ENCODE measurements around the gene HTR1B.
A peak's percentile ranks its signal among the peaks of the same experiment; 100 is the strongest.

HTR1B gene

DNA sequence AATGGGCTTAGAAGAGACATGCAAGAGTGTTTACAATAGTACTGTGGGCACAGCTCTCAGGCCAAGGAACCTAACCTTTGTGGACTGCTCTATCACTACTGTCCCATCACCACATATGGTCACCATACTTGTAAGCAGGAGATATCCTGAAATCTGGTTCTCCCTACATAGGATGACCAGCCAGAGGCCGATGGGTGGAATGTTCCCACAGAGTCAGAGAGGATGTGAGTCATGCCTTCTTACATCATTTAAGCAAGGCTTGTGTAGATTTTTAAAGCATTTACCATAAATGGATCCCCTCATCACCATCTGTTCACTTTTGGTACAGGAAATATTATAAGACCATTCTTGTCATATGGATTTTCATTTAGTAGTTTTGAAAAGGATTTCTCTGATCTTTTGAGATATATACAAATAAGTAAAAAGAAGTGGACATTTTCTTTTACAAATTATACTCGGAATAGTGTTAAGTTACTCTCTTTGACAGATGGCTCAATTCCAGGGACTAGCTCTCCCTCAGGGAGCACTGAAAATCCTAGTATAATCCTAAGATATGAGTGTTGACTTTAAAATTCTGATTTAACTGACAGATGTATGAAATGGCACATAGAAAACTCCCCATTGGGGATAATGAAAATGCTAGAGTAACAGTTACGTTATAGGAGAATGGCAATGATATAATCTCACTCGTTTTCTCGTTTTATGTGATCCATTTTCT, 6.6 kb downstream of the HTR1B start:
- DNase-seq (ENCODE audit: low spot score), result peak; percentile 18

DNA sequence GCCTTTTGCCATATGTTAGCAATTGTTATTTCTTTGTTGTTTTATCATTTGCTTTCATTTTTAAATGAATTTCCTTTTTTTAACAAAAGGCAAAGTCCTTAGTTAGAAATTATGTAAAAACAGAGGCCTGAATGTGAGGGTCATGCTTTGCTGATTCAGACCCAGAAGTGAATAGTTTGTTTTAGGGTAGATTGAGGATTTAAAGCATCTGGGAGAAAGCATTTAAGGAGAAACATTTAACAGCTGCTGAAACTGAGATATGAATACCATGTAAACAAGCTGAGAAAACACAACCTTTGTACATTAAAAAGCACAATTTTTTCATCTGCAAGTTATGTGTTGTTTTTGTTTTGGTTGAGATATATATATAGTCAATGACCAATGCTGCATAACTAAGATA, 8.0 kb downstream of the HTR1B start:
- no peak for DNase-seq (ENCODE audit: low spot score)

DNA sequence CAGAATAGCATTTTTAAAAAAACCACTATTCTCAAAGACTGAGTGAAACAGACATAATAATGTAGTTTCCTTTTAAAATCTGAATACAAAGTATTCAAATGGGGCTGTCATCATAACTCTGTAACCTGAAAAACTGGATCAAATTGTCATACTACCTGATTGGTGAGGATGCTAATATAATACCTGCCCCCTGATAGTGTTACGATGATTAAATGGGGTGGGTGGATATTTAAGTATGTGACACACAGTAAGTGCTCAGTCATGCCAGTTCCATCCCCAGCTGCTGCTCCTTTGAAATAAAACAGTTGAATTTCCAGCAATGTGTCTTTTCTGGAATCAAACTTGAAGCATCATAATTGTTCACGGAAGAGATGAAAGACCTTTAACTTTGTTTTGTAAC, 8.9 kb downstream of the HTR1B start:
- DNase-seq (ENCODE audit: low spot score), result no peak

- DNase-seq (ENCODE audit: low spot score), result no peak
These were observed 11.8 kb downstream of the HTR1B start for GRCh38 chr6:77451466-77451865.

GRCh38 chr6:77450924-77451323, 12.4 kb downstream of the HTR1B start:
- DNase-seq (ENCODE audit: low spot score), result no peak

DNA sequence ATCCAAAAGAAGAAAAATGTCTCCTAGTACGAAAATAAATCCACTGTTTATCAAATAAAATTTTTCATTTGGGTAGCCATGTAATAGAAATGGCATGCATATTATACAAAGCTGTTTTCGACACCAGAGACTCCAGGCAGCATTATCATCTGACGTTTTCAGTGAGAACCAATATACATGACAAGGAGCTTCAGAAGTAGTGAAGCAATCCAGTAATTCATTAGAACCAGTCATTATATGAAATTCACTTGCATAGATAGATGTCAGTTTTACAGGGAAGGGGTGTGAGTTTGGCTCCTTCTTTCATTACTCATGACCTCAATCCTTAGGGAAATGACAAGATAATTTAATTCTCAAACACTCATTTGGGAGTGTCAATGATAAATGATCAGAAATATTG, 14.7 kb downstream of the HTR1B start:
- no peak for DNase-seq (ENCODE audit: low spot score)

DNA sequence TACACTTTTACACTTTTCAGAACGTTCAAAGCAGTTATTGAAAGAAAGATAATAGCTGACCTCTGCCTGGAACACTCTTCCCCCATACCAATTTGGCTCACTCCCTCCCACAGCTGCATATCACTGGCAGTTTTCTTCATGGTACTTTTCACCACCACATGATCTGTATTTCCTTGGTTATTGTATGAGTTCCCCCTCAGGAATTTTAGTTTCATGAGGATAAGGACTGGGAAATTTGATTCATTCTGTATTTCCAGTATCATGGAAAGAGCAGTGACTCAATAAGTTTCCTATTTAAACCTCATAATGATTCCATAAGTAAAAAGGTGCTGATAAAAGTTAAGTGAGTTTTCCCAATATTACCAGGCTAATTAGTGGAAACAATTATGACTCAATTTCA, 16.0 kb downstream of the HTR1B start:
- DNase-seq (ENCODE audit: low spot score), result no peak

GRCh38 chr6:77446249-77446648, 17.0 kb downstream of the HTR1B start:
- DNase-seq (ENCODE audit: low spot score), result no peak

- no peak for DNase-seq (ENCODE audit: low spot score)
These were observed 18.1 kb downstream of the HTR1B start for GRCh38 chr6:77445214-77445613.

- DNase-seq (ENCODE audit: low spot score), result no peak
These were observed 22.9 kb downstream of the HTR1B start for GRCh38 chr6:77440206-77440976.

GRCh38 chr6:77433888-77434287, 29.4 kb downstream of the HTR1B start:
- no peak for DNase-seq (ENCODE audit: low spot score)

DNA sequence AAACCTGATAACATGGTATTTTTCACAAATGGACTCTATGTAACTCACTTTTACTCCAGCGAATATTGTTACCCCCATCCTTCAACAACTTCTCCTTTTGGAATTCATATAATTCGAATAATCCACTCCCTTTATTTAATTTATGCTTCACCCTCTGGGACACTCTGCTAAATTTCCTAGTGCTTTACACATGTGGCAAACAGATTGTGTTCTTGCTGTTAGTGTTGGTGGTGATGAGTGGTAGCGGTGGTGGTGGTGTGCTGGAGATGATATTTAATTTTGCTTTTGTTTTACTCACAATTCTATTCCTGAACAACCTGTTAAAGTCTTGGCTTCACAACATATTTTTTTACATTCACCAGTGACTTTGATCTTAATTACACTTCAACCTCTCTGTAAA, 32.8 kb downstream of the HTR1B start:
- no peak for DNase-seq (ENCODE audit: low spot score)

GRCh38 chr6:77425671-77426070, 37.6 kb downstream of the HTR1B start:
- no peak for DNase-seq (ENCODE audit: low spot score)

DNA sequence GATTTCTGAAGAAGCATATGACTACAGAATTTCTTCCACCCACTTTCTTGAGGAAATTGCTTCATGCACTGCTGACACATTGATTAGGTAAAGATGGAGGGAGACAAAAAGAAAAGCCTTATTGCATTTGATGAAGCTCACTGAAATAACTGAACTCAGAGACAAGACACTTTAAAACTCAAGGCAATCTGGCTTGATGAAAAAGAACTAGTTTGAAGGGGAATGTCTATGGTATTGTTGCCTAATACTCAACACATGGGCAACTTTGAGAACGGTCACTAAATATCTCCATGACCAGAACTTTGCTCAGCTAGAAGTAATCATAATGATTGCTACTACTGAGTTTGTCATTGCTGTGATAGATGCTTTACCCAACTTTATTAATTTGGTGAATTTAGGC, 38.1 kb downstream of the HTR1B start:
- DNase-seq (ENCODE audit: low spot score), result no peak

DNA sequence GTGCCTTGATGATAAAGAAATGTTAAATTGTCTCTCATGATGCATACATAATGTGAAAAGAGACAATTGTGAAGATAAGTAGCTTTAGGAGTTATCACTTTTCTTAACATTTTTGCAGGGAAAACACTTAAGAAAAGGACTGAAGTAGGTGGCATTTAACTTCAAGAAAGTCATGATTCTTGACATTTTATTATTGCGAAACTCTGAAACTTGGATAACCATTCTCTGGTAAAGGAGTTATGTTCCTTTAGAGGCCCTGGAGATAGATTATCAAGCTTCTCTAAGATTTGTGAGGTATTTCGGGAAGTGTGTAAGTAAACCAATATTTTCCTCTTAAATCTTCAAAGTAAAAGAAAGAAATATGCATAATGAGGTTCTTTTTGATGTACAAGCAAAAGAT, 38.5 kb downstream of the HTR1B start:
- DNase-seq (ENCODE audit: low spot score), result no peak

DNA sequence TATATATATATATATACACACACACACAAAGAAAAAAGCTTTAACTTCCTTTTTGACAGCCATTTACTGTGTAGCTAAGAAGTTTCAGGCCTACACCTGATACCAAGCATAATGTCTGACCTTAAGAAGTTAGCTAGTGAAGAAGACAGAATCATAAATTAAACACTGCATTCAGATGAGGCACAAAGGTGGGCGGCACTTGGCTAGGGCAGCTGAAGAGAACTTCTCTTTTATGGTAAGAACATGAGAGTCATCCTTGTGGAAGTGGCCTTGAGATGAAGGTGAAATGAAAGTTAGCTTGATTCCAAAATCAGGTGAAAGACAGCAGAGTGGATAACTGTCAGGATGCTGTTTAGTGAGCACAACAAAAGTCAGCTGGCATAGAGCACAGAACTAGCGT, 46.5 kb downstream of the HTR1B start:
- DNase-seq (ENCODE audit: low spot score), result no peak

DNA sequence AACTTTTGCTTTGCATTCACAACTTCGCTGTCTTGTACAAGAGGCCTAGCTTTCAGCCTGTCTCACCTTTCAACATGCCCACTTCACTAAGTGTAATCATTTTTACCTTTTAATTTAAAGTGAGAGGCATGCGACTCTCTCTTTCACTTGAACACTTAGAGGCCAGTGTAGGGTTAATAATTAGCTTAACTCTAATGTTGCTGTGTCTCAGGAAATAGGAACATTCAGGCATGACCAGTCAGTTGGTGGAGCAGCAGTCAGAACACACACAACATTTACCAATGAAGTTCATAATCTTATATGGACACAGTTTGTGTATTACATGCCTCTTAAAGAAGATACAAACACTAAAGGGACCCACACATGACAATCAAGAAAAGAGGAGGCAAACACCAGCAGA, 47.6 kb downstream of the HTR1B start:
- DNase-seq (ENCODE audit: low spot score), result no peak
